Activated CD4-positive, alpha-beta T cell treated with anti-CD3 and anti-CD28 coated beads, Interleukin-2, amount 50 U/mL, for 16 hours (primary cell): ENCODE results near the gene CCL2.

Source experiments
- DNase-seq: peaks from one replicate; pipeline ENCODE4 v3.0.0-alpha.2; 2020

The CCL2 gene

DNA sequence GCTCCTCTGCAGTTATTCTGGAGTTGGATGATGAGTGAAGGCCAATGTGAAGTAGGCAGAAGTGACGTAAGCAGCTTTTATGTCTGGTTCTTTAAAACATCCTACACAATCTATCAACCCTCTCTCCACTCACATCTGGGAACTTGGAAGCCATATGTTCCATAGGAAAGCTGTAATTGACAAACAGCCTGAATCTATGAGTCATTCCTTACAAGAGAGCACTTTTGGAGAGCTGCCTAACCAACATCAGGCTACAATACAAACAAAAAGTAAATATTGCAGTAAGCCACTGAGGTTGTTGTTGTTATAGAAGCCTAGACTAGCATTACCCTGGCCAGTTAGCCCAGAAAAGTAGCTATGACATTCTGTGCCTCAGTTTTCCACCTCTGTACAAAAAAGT, 20.8 kb downstream of the CCL2 start:
- DNase-seq: no peak

DNA sequence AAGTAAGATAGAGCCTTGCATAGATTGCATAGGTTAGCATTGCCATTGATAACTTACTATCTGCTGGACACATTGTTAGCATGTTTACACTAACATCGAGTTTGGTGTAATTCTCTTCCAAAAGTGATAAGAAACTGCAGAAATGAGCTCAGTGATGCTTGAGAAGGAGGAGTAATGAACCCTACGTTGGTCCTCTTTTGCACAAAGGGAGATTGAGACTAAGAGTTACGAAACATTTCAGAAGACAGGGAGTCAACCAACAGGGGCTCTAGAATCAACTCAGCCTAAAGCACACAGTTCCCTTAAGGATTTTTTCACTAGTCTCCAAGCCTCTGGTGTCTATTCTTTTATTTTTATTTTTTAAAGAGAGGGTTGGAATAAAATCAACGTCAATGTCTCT, 21.7 kb downstream of the CCL2 start:
- DNase-seq: no peak

GRCh38 chr17:34283571-34283970, 28.5 kb downstream of the CCL2 start:
- no peak for DNase-seq

- DNase-seq: no peak
These were observed 30.3 kb downstream of the CCL2 start, which contains the start of gene CCL11 for GRCh38 chr17:34285286-34285792. Gene CCL11 (plus strand): TSS chr17:34285742. CDS start chr17:34285809, 67 bp downstream.

GRCh38 chr17:34287875-34288274, 32.8 kb downstream of the CCL2 start:
- DNase-seq: no peak

- DNase-seq: no peak
These were observed 35.5 kb downstream of the CCL2 start for GRCh38 chr17:34290586-34290985.

- DNase-seq: peak; percentile 35
These were observed 36.8 kb downstream of the CCL2 start for GRCh38 chr17:34291721-34292348.

- no peak for DNase-seq
These were observed 43.9 kb downstream of the CCL2 start for GRCh38 chr17:34299027-34299426.

DNA sequence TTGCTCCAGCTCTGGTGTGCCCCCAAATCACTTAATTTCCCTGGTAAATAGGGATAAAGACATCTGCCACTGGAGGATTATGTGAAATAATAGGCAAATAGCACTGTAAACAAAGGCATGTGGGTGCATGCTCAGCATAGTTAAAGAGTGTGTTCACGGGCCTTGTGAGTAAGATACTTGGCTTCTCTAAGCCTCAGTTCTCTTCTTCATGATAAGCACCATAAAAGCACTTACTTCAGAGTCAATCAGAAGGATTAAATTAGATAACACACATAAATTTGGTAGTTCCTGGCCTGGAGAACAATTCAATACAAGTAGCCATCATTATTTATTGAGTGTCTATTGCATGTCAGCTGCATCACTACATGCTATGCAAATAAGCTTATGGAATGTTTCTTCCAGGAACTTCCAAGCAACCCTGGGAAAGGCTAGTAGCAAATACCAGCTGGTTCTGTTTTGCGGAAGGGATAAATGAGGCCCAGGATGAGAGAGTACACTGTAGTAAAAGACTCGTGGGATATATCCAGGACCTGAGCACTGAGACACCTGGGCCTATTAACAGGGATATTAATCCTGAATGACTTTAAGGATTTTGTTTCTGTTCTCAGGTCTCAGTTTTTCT, 45.0 kb downstream of the CCL2 start:
- DNase-seq: no peak

DNA sequence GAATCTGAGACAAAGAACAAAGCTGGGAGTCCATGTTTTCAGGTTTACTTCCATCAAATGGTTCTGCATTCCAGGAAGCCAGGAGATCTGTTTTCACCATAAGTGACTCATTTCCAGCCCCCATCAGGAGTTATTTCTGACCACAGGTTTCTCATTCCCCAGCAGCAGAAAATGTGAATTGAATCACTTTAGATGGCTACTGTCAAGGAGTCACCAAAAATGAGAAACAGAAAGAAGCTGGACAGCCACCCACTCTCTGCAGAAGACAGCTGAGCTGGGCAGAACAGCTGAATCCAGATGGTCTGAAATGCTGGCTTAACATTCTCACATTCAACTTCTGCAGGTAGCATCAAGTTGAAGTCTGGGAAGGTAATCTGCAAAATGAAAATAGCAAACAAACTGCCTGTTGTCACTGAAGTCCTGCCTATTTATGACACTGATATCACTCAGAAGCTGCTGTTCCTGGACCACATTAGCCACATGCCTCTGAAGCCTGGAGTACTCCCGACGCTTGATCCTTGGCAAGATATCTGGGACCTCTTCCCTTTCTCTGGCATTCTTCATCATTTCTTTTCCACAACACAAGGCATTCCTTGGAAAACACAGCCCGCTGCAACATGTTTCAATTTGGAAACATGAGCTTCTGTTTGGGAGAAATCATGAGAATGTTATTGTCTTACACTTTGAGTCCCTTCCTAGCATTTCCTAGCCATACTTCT, 45.7 kb downstream of the CCL2 start:
- DNase-seq: peak; percentile 46

- DNase-seq: no peak
These were observed 46.9 kb downstream of the CCL2 start for GRCh38 chr17:34301986-34302385.

DNA sequence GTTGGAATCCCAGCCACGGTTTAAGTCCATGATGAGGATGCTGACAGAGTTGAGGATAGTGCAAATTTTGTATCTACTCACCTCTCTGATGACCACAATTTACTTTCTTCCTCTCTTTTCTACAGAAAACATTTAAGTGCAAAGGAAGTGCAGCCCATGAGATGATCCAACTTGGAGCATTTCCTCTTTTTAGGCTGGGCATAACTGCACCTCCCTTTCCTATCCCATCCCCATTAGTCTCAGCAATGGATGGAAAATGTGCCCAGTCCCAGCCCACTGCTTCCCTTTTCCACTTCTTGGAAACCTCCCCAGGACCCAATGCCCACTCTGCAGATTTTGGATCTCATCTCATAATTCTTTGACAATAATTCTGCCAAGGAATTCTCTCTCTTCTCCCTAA, 47.6 kb downstream of the CCL2 start:
- DNase-seq: no peak

DNA sequence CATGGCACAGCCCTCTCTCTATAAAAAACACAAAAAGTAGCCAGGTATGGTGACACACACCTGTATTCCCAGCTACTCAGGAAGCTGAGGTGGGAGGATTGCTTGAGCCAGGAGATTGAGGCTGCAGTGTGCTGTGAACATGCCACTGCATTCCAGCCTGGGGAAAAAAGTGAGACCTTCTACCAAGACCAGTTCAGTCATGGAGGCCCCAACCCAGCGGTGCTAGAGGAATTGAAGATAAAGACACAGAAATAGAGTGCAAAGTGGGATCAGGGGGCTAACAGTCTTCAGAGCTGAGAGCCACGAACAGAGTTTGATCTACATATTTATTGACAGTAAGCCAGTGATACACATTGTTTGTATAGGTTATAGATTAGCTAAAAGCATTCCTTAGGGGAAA, 48.5 kb downstream of the CCL2 start:
- no peak for DNase-seq

DNA sequence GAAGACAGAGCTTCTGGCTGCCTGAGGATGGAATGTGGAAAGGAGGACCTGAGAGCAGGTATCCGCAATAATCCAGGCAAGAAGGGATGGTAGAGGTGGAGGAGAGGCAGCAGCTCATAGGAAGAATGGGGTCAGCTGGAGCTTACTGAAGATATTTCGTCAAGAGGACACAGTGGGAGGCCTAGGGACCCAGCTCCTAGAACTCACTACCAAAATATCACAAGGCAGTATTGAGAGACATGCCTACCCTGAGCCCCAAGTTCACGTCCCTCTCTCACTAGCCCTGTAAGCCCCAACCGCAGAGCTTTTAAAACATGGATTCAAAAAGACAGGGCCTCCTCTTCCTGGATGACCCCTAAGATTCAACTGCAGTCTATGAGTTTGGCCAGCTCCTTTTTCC, 50.0 kb downstream of the CCL2 start:
- DNase-seq: no peak

DNA sequence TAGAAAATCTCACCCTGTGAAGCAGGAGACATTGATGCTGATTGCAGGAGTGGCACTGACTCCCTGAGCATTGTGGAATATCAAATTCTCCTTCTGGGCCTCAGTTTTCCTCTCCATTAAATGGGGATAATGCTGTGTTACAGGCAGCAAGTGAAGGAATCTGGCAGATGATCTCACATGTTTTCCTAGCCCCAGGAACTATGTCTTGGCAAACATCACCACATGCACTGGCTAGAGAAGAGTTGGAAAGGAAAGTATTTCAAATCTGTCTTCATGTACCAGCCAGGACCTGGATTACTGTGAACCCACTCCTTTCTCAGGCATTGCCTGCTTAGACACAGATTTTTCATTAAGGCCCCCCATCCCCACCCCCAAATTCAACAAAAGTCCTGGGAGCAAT, 50.5 kb downstream of the CCL2 start:
- no peak for DNase-seq

GRCh38 chr17:34306466-34306865, 51.4 kb downstream of the CCL2 start:
- DNase-seq: no peak
